ENCODE measurements around the gene ZNF184.

ZNF184 gene

DNA sequence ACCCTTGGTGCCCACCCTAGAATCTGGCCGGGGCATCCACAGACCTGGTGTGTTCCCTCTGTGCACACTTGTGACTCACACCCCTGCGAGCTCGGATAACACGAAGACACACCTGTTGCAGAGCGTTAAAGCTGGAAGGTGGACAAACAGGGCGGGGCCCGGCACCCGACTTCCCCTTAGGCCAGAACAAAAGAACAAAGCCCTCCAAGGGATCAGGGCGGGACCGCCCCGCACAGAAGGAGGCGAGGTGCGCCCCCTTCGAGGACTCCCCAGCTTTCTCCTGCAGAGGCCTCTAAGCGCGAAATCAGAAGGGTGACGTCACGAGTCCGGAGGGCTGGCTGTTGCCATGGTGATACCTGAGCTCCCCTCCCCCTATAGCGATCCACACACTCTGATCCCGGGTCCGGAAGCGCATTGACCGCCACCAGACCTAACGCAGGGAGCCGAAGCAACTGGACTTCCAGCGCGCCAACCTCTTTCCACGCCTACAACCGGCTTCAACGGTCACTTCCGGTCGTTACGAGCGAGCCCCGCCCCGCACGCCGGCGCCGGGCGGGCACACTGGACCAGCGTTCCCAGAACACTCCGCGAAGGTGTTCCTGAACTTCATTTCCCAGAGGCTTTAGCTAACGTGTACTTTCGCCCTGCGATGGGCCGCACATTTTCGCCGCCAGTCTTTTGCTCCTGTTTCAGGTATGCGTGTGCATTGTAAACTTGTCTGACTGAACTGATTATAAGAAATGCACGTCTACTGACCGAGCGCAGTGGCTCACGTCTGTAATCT, at the start of gene ZNF184:
Gene ZNF184 (minus strand): TSS at position 489 of the 784 bp plus-strand sequence. CDS start 811 bp downstream, outside the sequence.
- DNase-seq (ENCODE audit: low read depth in 3 of 3, low spot score in 1 of 3) = peak; percentile 56 to 71 (median 58)

DNA sequence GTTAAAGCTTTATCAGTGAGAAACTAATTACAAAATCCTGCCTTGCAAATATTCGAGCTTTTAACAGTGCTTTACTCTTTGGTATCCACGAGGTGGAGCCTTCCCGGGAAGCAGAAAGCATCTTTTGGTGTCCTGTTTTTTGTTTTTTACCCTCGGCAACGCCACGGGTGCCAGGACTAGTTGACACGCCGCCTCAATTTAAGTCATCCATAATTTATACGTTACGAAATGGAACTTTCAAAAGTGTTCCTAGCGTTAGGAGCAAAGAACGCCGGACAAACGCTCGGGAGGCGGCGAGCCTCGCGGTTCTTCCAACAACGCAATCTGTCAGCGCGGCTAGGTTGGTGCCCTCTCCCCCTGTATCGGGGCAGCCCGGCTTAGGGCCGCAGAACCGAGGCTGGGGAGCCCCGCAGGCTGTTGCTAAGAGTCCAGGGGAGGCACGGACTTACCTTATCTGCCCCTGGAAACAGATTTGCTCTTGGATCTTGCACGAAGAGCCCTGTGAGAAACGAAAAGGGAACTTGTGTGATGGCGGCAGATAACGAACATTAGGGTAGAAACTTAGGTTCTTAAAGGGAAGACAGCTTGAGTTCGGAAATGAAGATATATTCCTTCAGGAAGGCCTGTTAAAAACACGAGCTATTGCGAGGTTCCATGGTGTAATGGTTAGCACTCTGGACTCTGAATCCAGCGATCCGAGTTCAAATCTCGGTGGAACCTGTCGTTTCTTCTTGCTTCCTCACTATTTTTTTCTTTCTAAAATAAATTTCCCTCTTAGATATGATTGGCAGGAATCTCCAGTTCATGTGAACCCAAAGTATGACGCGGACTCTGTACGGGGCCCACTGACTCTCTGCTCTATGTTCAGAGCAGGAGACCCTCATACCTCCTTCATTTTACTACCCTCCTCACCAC, 46.2 kb upstream of the ZNF184 start:
- peak in 2 of 3 donors; percentile 9 to 45 for DNase-seq (ENCODE audit: low read depth in 3 of 3, low spot score in 1 of 3)

DNA sequence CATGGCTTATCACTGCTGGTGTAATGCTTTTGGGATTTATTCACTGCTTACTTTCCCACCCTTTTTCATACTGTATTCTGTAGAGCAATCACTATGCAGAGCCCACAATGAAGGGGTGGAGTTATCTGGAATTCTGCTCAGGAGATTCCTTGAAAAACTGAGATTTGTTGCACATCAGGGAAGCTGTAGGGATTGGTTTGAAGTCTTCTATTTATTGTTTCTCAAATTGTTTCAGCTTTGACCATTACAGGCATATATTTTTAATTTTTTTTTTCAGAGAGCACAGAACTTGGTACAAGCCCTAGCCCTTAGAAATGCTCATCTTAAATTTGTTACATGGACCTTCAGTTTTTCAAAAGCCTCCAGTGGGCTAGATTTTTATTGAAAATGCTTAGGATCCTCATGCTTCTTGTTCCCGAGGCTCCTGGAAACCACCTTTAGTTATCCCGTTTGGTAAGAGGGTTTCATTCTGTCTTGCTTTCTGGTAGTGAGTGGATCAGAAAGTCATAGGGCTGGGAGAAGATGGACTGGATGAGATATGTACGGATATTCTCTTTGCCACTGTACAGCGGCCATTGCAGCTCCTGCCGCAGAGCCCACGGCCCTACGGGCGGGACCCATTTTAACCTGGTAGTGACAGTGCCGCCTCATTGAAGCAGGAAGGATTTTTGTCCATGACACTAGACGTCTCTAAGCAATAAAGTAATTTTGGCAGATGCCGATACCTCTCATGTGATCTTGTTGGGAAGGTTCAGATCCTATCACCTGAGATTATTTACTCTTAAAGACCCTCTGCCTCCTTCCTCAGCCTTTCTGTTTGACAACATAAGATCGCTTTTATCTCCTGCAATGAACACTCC, 45.3 kb upstream of the ZNF184 start:
- no peak for DNase-seq (ENCODE audit: low read depth in 3 of 3, low spot score in 1 of 3)

DNA sequence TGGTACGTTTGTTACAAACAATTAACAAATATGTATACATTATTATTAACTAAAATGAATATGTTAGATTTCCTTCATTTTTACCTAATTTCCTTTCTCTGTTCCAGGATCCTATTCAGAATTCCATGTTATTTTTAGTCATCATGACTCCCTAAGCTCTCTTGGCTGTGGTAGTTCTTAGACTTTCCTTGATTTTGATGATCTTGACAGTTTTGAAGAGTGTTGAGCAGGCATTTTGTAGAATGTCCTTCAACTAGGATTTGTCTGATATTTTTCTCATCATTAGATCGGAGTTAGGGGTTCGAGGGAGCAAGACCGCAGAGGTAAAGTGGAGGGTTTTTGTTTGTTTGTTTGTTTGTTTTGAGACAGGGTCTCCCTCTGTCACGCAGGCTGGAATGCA, 44.3 kb upstream of the ZNF184 start:
- no peak for DNase-seq (ENCODE audit: low read depth in 3 of 3, low spot score in 1 of 3)

DNA sequence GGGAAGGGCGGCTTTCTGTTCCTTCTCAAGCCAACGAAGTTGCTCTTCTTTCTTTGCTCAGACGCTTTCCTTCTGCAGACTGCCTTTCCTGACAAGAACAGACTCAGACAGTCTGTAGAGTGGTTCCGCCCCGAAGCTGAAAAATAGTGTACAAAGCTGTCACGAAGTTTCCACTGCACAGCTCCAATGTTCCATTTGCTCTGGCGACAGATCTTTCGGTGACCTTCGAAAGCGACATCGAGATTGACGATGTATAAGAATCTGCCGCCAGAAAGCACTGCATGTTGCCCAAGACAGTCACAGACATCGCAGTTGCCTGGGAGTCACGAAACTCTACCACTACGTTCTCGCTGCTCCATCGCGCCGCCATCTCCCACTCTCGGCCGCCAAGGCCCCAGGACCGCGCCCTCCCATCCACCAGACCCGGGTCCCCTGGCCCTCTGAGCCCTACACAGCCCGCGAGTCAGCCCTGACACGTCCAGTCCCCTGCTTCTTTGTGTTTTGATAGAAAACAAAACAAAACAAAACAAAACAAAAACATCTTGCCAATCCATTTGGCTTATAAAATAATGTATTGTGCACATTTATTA, 42.1 kb upstream of the ZNF184 start:
- no peak for DNase-seq (ENCODE audit: low read depth in 3 of 3, low spot score in 1 of 3)

DNA sequence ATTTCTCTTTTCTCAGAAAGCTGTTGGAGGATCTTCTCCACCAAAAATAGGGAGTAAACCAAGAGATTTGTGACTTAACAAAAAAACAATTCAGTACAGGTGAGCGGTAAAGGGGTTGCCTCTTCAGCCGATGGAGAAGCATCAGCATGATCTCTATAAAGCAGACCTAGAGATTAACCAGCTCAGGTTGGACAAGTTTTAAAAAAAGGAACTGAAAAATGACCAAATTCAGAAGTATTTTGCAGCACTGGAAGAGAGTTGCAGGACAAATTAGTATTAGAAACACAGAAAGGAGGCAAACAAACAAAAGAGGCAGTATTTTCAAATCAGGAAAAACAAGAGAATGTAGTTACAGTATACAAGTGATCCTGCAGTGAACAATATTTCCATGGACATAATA, 39.6 kb upstream of the ZNF184 start:
- DNase-seq (ENCODE audit: low read depth in 3 of 3, low spot score in 1 of 3) = no peak

DNA sequence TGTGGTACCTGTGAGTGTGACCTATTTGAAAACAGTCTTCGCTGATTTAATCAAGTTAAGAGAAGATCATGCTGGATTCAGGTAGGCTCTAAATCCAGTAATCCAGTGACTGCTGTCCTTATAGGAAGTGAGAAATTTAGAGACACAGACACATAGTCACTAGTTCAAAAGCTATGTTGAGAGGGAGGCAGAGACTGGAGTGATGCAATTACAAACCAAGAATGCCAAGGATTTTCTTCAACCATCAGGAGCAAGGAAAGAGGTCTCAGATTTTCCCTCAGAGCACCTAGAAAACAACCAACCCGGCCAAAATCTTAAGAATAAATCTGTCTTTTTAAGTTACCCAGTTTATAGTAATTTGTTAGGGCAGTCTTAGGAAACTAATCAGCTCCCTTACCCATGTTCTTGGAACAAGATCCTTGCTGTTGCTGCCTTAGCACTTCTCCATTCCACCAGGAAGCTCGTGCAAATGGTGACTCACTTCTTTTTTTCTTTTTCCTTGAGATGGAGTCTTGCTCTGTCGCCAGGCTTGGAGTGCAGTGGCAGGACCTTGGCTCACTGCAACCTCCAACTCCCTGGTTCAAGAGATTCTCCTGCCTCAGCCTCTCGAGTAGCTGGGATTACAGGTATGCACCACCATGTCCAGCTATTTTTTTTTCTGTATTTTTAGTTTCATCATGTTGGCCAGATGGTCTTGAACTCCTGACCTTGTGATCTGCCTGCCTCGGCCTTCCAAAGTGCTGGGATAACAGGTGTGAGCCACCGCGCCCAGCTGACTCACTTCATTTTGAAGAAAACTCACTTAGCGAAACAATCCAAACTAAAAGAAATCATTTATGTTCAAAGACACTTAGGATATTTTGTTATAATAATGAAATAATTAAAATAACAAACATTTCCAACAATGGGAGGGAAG, 34.4 kb upstream of the ZNF184 start:
- DNase-seq (ENCODE audit: low read depth in 3 of 3, low spot score in 1 of 3) = no peak

DNA sequence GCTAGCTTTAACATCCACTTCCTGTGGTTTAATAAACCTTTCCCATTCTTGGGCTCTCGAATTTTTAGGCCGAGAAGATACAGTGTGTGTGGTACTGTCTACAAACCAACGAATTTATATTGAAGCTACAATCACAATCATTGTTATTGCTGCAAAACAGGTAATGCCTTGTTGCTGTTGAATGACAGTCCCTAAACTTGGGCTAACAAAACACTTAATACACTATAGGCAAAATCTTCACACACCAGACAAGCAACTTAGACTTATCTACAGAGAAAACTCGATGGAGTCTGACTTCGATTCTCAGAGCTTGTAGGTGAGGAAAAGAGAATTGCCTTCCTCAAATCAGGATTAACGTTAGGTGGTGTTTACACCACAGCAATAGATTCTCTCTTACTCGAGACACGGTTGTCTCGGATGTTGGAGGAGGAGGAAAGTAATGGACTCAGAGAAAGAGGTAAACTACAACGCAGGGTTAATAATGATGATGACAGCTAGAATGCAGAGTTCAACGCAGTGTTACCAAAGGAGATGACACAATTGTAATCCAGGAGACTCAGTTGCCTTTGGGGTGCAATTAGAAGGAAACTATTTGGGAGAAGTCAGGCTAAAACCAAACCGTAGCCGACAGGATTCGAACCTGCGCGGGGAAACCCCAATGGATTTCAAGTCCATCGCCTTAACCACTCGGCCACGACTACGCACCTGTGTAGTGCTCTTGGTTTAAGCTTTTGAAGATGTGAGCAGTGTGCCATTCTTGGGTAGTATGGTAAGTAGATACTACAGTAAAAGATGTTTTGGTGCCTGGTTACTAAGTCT, 32.5 kb upstream of the ZNF184 start:
- peak in 2 of 3 donors; percentile 8 to 27 for DNase-seq (ENCODE audit: low read depth in 3 of 3, low spot score in 1 of 3)

DNA sequence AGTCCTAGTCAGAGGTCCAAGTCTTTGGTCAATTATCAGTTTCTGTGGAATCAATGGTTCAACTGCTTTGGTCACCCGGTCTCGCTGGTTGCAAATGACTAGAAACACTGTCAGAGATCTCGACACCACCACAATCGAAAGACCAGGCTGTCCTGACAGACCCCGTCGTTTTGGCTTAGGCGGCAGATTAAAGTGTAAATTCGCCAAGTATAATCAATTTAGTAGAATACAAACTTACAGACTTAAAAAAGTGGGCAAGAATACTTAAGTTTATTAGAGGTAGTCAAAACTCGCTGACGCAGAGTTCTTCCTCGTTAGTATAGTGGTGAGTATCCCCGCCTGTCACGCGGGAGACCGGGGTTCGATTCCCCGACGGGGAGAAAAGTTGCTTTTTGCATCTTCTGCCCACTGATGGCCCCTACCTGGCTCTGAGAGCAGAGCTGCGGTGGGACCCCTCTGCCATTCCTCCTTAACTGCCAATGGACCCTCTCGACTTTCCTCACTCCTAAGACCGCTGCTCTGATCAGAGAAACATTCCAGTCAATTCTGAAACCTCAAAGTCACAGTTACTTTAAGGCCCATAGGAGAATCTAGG, 30.6 kb upstream of the ZNF184 start:
- peak; percentile 39 to 80 (median 51) for DNase-seq (ENCODE audit: low read depth in 3 of 3, low spot score in 1 of 3)

DNA sequence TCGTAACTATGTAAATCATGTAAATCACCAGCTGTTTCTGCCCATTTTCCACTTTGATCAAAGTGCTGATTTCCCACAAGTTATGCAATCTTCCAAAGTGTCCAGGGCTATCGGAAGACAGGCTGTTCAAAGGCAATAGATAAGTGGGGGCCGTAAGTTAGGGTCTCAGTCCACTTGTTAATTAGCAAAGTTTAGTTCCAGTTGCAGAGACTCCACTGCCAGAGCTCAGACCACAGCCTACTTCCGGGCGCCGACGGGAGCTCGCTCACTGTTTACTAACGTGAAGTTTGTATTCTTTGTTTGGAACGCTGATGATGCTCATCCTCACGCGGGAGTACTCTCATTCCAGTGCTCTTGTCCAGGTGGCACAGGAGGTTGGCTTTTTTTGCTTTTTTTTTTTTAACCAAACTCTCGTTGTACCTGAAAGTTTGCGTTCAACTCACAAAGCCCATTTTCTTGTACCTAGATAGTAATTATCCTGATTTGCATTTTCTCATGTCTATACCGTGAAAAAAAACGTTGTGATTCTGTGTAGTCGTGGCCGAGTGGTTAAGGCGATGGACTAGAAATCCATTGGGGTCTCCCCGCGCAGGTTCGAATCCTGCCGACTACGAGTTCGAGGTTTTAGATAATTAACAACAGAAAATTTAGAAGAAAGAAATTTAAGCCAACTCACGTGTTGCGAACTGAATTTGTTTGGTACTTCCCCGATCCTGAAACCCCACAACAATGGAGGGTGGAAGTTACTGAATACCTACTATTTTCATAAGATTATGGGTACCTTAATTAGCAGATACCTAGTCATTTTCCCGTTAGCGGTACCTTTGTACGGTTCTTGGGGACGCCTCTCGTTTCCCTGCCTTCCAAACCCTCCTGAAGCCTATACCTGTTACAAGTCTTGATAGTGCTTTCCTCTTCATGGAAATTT, 29.9 kb upstream of the ZNF184 start:
- DNase-seq (ENCODE audit: low read depth in 3 of 3, low spot score in 1 of 3) = peak in 2 of 3 donors; percentile 45 to 58

DNA sequence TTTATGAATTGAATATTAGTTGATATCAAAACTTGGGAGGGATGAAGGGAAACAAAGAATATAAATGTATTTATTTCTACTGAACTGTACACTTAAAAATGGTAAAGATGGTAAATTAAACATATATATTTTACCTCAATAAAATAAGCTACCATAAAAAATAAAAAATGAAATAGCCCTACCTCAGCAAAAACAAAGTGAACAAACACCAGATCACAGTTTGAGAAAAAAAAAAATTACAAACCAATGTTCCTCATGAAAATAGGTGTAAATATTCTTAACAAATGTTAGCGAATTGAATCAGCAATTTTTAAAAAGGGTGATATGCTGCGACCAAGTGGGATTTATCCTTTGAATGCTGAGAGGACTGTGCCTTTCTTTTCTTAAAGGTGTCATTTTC, 28.3 kb upstream of the ZNF184 start:
- DNase-seq (ENCODE audit: low read depth in 3 of 3, low spot score in 1 of 3) = no peak

DNA sequence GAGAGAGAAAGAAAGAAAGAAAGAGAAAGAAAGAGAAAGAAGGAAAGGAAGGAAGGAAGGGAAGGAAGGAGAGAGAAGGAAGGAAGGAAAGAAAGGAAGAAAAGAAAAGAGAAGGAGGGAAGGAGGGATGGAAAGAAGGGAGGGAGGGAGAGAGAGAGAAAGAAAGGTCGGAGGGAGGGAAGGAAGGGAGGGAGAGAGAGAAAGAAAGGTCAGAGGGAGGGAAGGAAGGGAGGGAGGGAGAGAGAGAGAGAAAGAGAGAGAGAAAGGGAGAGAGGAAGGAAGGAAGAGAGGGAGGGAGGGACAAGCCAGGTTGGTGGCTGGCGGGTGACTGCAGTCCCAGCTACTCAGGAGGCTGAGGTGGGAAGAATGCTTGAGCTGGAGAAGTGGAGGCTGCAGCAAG, 27.3 kb upstream of the ZNF184 start:
- DNase-seq (ENCODE audit: low read depth in 3 of 3, low spot score in 1 of 3) = no peak

DNA sequence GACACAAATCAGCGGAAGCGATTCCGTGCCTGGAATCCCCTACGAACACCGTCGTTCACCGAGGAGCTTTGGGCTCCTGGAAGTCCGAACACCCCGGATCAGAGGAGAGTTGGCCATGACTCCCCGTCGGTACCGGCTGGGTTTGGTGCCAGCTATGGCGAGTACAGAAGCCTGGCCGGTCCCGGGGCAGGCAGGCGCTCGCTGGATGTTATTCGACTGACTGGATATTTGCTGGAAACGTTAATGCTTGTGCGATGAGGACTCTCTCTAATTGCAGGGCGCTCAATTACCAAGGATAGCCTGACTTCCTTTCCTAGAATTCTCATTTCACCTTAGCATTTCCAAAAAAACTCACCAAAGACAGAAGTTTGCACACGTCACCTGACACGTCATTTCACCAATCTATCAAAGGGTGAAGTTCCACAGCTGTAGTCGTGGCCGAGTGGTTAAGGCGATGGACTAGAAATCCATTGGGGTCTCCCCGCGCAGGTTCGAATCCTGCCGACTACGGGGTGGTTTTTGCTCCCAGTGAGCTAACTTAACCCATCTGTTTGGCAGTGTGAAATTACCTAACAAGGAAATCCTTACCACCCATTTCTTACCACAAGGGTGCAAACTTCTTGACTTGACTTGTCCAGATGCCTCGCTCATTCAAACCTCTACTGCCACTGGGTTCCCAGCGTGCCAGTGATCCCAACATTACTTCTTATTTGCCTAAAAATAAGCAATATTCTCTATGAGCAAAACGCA, 22.7 kb upstream of the ZNF184 start:
- DNase-seq (ENCODE audit: low read depth in 3 of 3, low spot score in 1 of 3) = peak in 1 of 3 donors; percentile 56

DNA sequence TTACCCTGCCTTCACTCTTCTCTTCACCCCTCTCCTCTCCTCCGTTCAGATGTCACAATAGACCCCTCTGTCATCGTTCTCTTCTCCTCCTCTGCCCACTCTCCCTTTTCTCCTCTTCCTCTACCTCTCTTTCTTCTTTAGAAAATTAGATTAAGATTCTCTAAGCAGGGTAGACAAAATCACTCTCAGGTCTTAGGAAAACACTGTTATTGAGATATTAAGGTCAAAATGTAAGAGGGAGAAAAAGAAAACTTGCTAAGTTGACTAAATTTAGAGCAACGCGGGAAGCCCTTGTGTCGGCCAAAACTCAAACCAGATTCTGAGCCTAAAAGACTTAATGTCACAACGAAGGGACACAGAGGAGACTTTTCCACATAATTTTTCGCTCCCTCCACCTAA, 22.1 kb upstream of the ZNF184 start:
- DNase-seq (ENCODE audit: low read depth in 3 of 3, low spot score in 1 of 3) = no peak

DNA sequence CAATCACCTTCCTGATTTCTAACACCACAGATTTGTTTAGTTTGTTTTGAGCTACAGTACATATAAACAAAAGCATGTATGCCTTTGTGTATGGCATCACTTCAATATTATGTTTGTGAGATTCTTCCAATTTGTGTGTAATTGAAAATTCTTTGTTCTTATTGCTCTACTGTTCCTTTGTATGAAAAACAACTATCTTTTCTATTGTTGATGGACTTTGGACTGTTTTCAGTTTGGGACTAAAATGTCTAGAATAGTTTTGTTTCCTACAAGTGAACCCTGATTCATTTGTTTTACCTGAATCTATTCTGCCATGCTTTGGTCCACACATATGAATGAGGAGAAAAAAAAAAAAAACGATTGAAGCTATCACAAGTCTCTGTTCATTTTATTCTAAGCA, 21.2 kb upstream of the ZNF184 start:
- no peak for DNase-seq (ENCODE audit: low read depth in 3 of 3, low spot score in 1 of 3)

DNA sequence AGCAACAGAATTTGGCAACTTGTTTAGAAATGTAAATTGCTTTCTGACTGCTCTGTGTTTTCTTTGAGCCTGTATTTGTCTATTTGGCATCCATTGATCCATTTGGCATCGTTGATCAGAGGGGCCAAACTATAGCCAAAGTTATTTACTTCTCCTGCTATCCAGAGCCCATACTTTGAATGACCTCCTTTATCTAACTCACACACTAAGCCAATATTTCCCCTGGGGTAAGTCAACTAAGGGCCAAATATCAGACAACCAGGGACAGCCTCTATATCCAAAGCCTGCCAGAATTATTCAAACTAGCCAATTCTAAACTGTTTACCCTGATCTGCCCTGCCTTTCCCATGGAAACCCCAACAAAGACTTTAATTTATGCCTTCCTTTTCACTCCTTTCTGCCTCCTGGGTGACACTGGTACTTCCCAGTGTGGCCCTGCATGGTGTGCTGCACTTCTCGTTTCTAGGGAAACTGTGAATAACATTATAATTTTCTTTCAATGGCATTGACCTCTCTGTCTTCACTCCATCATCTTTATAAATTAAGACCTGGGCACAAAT, 19.8 kb upstream of the ZNF184 start:
- no peak for DNase-seq (ENCODE audit: low read depth in 3 of 3, low spot score in 1 of 3)
